ENCODE results near the gene BACH2.
"Not testable (repeated sequence)": the region's sequence is repeated elsewhere in the genome, so short reads cannot be mapped to it uniquely, and the experiment has no call there.

Gene BACH2

GRCh38 chr6:90068703-90069523 lies 227.7 kb downstream of the BACH2 start:
- no peak overlapping the region for H3K27ac Mint-ChIP-seq

DNA sequence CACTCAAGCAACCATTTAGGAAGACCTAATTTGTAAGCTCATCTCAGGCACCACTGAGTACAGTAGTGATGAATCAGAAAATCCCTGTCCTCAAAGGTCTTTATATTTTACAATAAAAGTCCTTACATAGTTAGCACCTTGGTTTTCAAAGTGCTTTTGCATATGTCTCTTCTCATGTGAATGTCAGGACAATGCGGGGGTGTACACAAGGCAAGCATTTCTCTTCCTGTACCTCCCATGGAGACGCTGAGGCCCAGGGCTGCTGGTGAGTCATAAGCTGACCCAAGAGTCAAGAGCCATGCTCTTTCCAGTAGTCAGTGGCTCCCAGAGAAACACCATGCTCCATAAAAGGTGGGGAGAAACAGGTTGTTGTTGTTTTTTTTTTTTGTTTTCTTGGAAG lies 228.4 kb downstream of the BACH2 start:
- TF ChIP-seq, protein P1, sequence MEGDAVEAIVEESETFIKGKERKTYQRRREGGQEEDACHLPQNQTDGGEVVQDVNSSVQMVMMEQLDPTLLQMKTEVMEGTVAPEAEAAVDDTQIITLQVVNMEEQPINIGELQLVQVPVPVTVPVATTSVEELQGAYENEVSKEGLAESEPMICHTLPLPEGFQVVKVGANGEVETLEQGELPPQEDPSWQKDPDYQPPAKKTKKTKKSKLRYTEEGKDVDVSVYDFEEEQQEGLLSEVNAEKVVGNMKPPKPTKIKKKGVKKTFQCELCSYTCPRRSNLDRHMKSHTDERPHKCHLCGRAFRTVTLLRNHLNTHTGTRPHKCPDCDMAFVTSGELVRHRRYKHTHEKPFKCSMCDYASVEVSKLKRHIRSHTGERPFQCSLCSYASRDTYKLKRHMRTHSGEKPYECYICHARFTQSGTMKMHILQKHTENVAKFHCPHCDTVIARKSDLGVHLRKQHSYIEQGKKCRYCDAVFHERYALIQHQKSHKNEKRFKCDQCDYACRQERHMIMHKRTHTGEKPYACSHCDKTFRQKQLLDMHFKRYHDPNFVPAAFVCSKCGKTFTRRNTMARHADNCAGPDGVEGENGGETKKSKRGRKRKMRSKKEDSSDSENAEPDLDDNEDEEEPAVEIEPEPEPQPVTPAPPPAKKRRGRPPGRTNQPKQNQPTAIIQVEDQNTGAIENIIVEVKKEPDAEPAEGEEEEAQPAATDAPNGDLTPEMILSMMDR (IDR thresholded peaks at IDR 0.05), result no peak
- Mint-ChIP-seq H3K4me1 (peaks cover 50% of the 10 kb centered on the region), H3K27ac (no peak overlapping the region), H3K9me3 (peaks cover 3% of the 10 kb centered on the region), H3K27me3 (ENCODE audit: low read depth, poor library complexity) (peaks cover 5% of the 10 kb centered on the region), H3K36me3 (ENCODE audit: low read depth) (peaks cover 6% of the 10 kb centered on the region), H3K4me3 (no peak overlapping the region)
- DNase-seq, result no peak

More at GRCh38 chr6:90068703-90069523, 227.7 kb downstream of the BACH2 start:
- TF ChIP-seq, protein P1 (IDR thresholded peaks at IDR 0.05), result no peak
- Mint-ChIP-seq H3K9me3 (peaks cover 3% of the 10 kb centered on the region), H3K4me1 (peaks cover 55% of the 10 kb centered on the region), H3K27me3 (ENCODE audit: low read depth, poor library complexity) (peaks cover 5% of the 10 kb centered on the region), H3K4me3 (no peak overlapping the region), H3K36me3 (ENCODE audit: low read depth) (peaks cover 6% of the 10 kb centered on the region)
- DNase-seq, result no peak

DNA sequence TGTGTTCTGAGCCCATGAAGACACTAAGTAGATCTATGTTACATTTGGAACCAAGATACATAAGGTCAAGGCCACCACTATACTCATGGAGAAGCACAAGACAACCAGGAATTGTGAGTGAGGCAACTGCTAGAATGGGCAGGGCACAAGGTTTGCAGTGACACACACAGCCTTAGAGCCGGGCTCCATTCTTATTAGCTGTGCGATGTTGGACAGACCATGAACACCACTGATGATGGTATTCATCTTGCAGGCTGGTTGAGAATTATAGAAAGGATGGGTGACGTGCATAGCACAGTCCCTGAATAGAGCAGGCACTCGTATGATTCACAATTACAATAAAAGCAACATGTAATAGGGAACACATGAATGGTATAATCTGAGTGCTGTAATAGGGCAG lies 229.9 kb downstream of the BACH2 start:
- Mint-ChIP-seq H3K36me3 (ENCODE audit: low read depth) (peaks cover 6% of the 10 kb centered on the region), H3K27ac (no peak overlapping the region), H3K4me3 (no peak overlapping the region), H3K9me3 (peaks cover 3% of the 10 kb centered on the region), H3K4me1 (peaks cover 38% of the 10 kb centered on the region), H3K27me3 (ENCODE audit: low read depth, poor library complexity) (peaks cover 3% of the 10 kb centered on the region)
- no peak for DNase-seq
- TF ChIP-seq, protein P1 (IDR thresholded peaks at IDR 0.05), result no peak

GRCh38 chr6:90065173-90065572 lies 231.5 kb downstream of the BACH2 start:
- Mint-ChIP-seq H3K4me3 (no peak overlapping the region), H3K4me1 (peaks cover 23% of the 10 kb centered on the region), H3K27me3 (ENCODE audit: low read depth, poor library complexity) (no peaks in the 10 kb centered on the region), H3K27ac (no peak overlapping the region), H3K9me3 (peaks cover 5% of the 10 kb centered on the region), H3K36me3 (ENCODE audit: low read depth) (peaks cover 9% of the 10 kb centered on the region)
- TF ChIP-seq, protein P1 (IDR thresholded peaks at IDR 0.05), result no peak
- no peak for DNase-seq

GRCh38 chr6:90062667-90063066 lies 234.0 kb downstream of the BACH2 start:
- no peak overlapping the region for H3K4me3 Mint-ChIP-seq
- H3K4me1 Mint-ChIP-seq, result peaks cover 6% of the 10 kb centered on the region
- H3K27ac Mint-ChIP-seq, result no peak overlapping the region
- H3K27me3 Mint-ChIP-seq (ENCODE audit: low read depth, poor library complexity), result no peaks in the 10 kb centered on the region
- H3K36me3 Mint-ChIP-seq (ENCODE audit: low read depth), result peaks cover 12% of the 10 kb centered on the region
- no peak for DNase-seq
- TF ChIP-seq, protein P1 (IDR thresholded peaks at IDR 0.05), result no peak
- peaks cover 19% of the 10 kb centered on the region for H3K9me3 Mint-ChIP-seq

DNA sequence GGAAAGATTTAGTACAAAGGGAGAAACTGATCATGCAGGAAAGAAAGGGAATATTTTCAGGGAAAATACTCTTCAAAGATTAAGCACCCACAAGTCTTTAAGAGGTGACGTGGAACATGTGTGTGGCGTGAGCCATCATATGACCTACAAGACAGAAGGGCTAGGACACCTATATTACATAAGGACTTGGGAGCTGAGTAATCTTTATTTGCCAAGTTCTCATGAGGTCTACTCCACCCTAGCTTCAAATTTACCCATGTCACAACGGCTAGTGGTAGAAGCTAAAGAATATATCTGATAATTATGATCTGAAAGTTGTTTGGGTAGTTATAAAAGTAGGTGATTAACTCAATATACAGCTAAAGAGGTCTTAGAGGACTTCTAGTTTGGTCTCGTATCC lies 234.6 kb downstream of the BACH2 start:
- Mint-ChIP-seq H3K27ac (no peak overlapping the region), H3K4me1 (peaks cover 1% of the 10 kb centered on the region), H3K9me3 (peaks cover 25% of the 10 kb centered on the region), H3K27me3 (ENCODE audit: low read depth, poor library complexity) (no peaks in the 10 kb centered on the region), H3K36me3 (ENCODE audit: low read depth) (peaks cover 19% of the 10 kb centered on the region), H3K4me3 (no peak overlapping the region)
- DNase-seq, result no peak
- TF ChIP-seq, protein P1 (IDR thresholded peaks at IDR 0.05), result no peak

DNA sequence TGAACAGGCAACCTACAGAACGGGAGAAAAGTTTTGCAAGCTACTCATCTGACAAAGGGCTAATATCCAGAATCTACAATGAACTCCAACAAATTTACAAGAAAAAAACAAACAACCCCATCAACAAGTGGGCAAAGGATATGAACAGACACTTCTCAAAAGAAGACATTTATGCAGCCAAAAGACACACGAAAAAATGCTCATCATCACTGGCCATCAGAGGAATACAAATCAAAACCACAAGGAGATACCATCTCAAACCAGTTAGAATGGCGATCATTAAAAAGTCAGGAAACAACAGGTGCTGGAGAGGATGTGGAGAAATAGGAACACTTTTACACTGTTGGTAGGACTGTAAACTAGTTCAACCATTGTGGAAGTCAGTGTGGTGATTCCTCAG lies 237.5 kb downstream of the BACH2 start:
- Mint-ChIP-seq H3K9me3 (peaks cover 46% of the 10 kb centered on the region), H3K36me3 (ENCODE audit: low read depth) (peaks cover 29% of the 10 kb centered on the region)
- not testable (repeated sequence) for H3K4me1 Mint-ChIP-seq; H3K4me3 Mint-ChIP-seq; H3K27me3 Mint-ChIP-seq (ENCODE audit: low read depth, poor library complexity); DNase-seq; H3K27ac Mint-ChIP-seq

- not testable (repeated sequence) for H3K4me3 Mint-ChIP-seq; H3K4me1 Mint-ChIP-seq; DNase-seq; H3K27ac Mint-ChIP-seq; H3K27me3 Mint-ChIP-seq (ENCODE audit: low read depth, poor library complexity)
- Mint-ChIP-seq H3K36me3 (ENCODE audit: low read depth) (peaks cover 52% of the 10 kb centered on the region), H3K9me3 (peaks cover 75% of the 10 kb centered on the region)
Measured at GRCh38 chr6:90055924-90056323, 240.7 kb downstream of the BACH2 start.

All from nephron progenitor cell (in vitro differentiated cells).